GM12878 (cell line): Measurements from ENCODE around the gene KCTD2. TPM values are rescaled to one million over a fixed set of nuclear protein-coding genes. Genes with fewer than 3 reads are reported as not detected.

Source experiments
- ATAC-seq: fragments of 200-7000 bp; cut with Tn5 transposase; 3 replicates; pipeline ENCODE4 v1.9.1; 2020; ENCODE audit warnings: mild to moderate bottlenecking, moderate library complexity
- BruUV-seq: library from RNA; stranded (reverse); fragments of 400-500 nt; replicated peaks from 2 replicates; lab custom pipeline; 2021; lab: Mats Ljungman, UMichigan
- CTCF ChIA-PET: fragments of 300-600 bp; sonication (Branson Sonifier 250); formaldehyde crosslinking; extraction: SDS; loops from one replicate; lab custom pipeline; 2021; ENCODE audit warnings: inconsistent platforms; lab: Yijun Ruan, JAX
- POLR2A ChIA-PET: fragments of 350-600 bp; formaldehyde crosslinking; extraction: SDS; loops from one replicate; lab custom pipeline; 2021; ENCODE audit warnings: inconsistent platforms; lab: Charles Lee
- RAD21 ChIA-PET: fragments of 300-600 bp; sonication (Branson Sonifier 250); formaldehyde crosslinking; loops from one replicate; lab custom pipeline; 2023; ENCODE audit warnings: antibody characterized with exemption; ENCODE audit not compliant: unreplicated experiment; lab: Charles Lee
- SMC1A ChIA-PET: fragments of 300-600 bp; sonication (Branson Sonifier 250); formaldehyde crosslinking; loops from one replicate; lab custom pipeline; 2023; ENCODE audit not compliant: unreplicated experiment, uncharacterized antibody; lab: Charles Lee
- DNase-seq: peaks from one replicate; pipeline ENCODE4 v3.0.0-alpha.2; 2011; ENCODE audit warnings: low read depth, low spot score
- FAIRE-seq: peaks from 3 replicates; lab custom pipeline; 2011; peaks lifted over from hg19 to GRCh38; lab: Jason Lieb, UNC
- H2AFZ ChIP-seq: 2 replicates; pipeline ENCODE4 v1.6.0; 2011; ENCODE audit warnings: low read depth, low read length, control low read depth; ENCODE audit not compliant: control insufficient read depth
- H3K27ac ChIP-seq: 2 replicates; pipeline ENCODE4 v1.5.1; 2011; ENCODE audit warnings: control low read depth; ENCODE audit not compliant: control insufficient read depth, insufficient read depth
- H3K27me3 ChIP-seq, 2 experiments: replicated peaks in 1 of 2; 2 replicates each; pipeline versions ENCODE4 v1.6.0 to v1.6.1; 2011; ENCODE audit warnings: low read length in 1 of 2; ENCODE audit not compliant: control insufficient read depth in 2 of 2, insufficient read depth in 2 of 2
- H3K36me3 ChIP-seq, 2 experiments: 2 replicates each; pipeline ENCODE4 v1.5.1; 2011; ENCODE audit warnings: low read length in 1 of 2; ENCODE audit not compliant: control insufficient read depth in 2 of 2, insufficient read depth in 2 of 2
- H3K4me1 ChIP-seq: 2 replicates; pipeline ENCODE4 v1.6.1; 2011; ENCODE audit warnings: mild to moderate bottlenecking, low read length, moderate library complexity, mixed read lengths; ENCODE audit not compliant: control insufficient read depth, insufficient read depth
- H3K4me2 ChIP-seq: 2 replicates; pipeline ENCODE4 v1.6.0; 2011; ENCODE audit warnings: control low read depth; ENCODE audit not compliant: control insufficient read depth, insufficient read depth
- H3K4me3 ChIP-seq: fragments of 200-600 bp; sonication (generic); 2 replicates; pipeline ENCODE4 v1.5.1; 2016
- H3K79me2 ChIP-seq: 2 replicates; pipeline ENCODE4 v1.6.0; 2011; ENCODE audit warnings: low read length; ENCODE audit not compliant: control insufficient read depth, insufficient read depth
- H3K9ac ChIP-seq: 2 replicates; pipeline ENCODE4 v1.8.0; 2011; ENCODE audit warnings: low read length, control low read depth, mixed read lengths; ENCODE audit not compliant: control insufficient read depth, insufficient read depth
- H3K9me3 ChIP-seq: replicated peaks from 3 replicates; pipeline ENCODE4 v1.5.1; 2011; ENCODE audit warnings: mild to moderate bottlenecking, low read length; ENCODE audit not compliant: control insufficient read depth, insufficient read depth
- H4K20me1 ChIP-seq: 2 replicates; pipeline ENCODE4 v1.6.0; 2011; ENCODE audit not compliant: control insufficient read depth, insufficient read depth
- BACH1 ChIP-seq: fragments of 450-650 bp; IDR thresholded peaks from 2 replicates; pipeline ENCODE4 v1.6.1; 2017; ENCODE audit warnings: mild to moderate bottlenecking, borderline replicate concordance
- CREB1 ChIP-seq: IDR thresholded peaks from 2 replicates; pipeline ENCODE4 v1.6.1; 2012; ENCODE audit warnings: low read depth, mild to moderate bottlenecking, inconsistent platforms
- MEF2B ChIP-seq: fragments of 450-650 bp; IDR thresholded peaks from 2 replicates; pipeline ENCODE4 v1.6.1; 2018; ENCODE audit warnings: mild to moderate bottlenecking, moderate library complexity; ENCODE audit not compliant: partially characterized antibody, poor library complexity, severe bottlenecking
- MTA3 ChIP-seq: IDR thresholded peaks from 2 replicates; pipeline ENCODE4 v1.6.1; 2012; ENCODE audit warnings: low read length, inconsistent platforms, borderline replicate concordance
- ZSCAN29 ChIP-seq: fragments of 450-650 bp; IDR thresholded peaks from 2 replicates; pipeline ENCODE4 v1.6.1; 2017; ENCODE audit warnings: mild to moderate bottlenecking, moderate library complexity
- WGBS: methylation state at CpG from one replicate; pipeline ENCODE4 v1.1.6; 2016; ENCODE audit warnings: low lambda C conversion rate; ENCODE audit not compliant: insufficient replicate concordance, insufficient coverage; ENCODE audit errors: missing lambda C conversion rate; 5-methylcytosine and 5-hydroxymethylcytosine counted together
- in situ Hi-C: fragments of 300-500 bp; cut with MboI; formaldehyde crosslinking; loops from 9 replicates; pipeline ENCODE4 v1.14.3; 2018; ENCODE audit warnings: mixed read lengths
- intact Hi-C: fragments of 100-400 bp; cut with micrococcal nuclease; formaldehyde crosslinking; loops from one replicate; pipeline ENCODE4 v1.14.2; 2022; ENCODE audit not compliant: unreplicated experiment
- polyA plus RNA-seq, 11 experiments: library from polyadenylated mRNA; depleted of rRNA in 4 of 11; unstranded in 6 of 11; stranded (reverse) in 5 of 11; fragments of >200 nt; fragmentation: Nextera tagmentation in 4 of 11; fragmentation: Illumina TruSeq in 1 of 11; extraction: Ambion mirVana in 4 of 11; extraction: Trizol in 1 of 11; gene quantifications; 1 replicate in 1 of 11; 2 replicates in 10 of 11; pipeline versions ENCODE4 v1.2.1 to v1.2.3, GENCODE V29; 2011 to 2016; ENCODE audit warnings: inconsistent platforms in 2 of 11, missing spikeins in 2 of 11, low read depth in 1 of 11
- total RNA-seq, 4 experiments: library from RNA; depleted of rRNA in 3 of 4; stranded (reverse); fragments of >200 nt in 3 of 4; fragmentation: Illumina TruSeq in 1 of 4; extraction: Trizol in 1 of 4; gene quantifications; 2 replicates each; pipeline versions ENCODE4 v1.2.1 to v1.2.3, GENCODE V29; 2013 to 2021
- TF ChIP-seq, protein P1 (sequence below): fragments of 450-650 bp; IDR thresholded peaks from 2 replicates; pipeline ENCODE4 v1.6.1; 2017; ENCODE audit warnings: mild to moderate bottlenecking

Gene KCTD2
- total and polyA plus RNA-seq, 10 of the 15 experiments (the other 5 are each of a cell fraction or from before 2014, with no cell fraction given) = 1.5 to 27.5 (median 13.7) TPM

DNA sequence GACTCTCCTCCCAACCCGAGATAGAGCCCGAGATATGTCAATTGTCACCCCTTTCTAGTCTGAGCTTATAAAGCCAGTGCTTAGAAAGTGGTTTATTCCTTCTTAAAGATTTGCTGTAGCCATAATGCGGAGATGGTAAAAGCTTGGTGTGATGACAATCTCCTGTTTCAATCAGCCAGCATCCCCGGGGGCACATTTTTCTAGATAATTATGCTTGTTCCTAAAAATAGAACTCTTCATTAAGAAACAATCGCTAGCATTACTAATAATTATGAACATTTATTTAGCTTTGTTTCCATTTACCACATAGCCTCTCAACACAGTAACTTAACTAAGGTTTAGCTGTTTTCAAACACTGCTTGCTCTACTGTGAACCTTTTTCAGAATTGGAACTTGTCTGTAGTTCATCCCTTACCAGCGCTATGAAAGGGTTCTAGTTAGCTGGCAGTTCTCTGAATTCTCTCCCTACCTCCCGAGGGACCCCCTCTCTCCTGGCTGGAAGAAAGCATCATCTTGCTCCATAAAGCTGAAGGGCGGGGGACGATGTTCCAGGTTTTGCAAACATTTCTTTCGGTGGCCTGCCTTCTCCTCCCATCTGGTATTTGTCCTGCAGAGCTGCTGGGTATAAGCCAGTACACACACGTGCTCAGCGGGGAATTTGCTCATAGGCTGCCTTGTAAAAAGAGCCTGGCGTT lies 35.5 kb upstream of the KCTD2 start:
- no peak overlapping the region for H3K9ac ChIP-seq
- SMC1A ChIA-PET = interaction anchor here (0.5 to 4.8 kb wide), 15 partner anchors 8 to 401 kb away, joined by 3 to 23 read pairs (median 4); no protein-coding TSS in a partner anchor
- 82% methylated on average over 13 of the region's 13 CpGs for WGBS

More for the DNA sequence above, 35.5 kb upstream of the KCTD2 start:
- ChIA-PET POLR2A (interaction anchor here (0.5 to 3.5 kb wide), 11 partner anchors 14 to 1842 kb away, joined by 3 to 11 read pairs (median 4); partner anchors contain the start of genes ARMC7 and FDXR), CTCF (interaction anchor here (0.6 to 3.9 kb wide), 19 partner anchors 12 to 809 kb away, joined by 3 to 64 read pairs (median 4); partner anchors contain the start of genes MIF4GD and SLC16A5), RAD21 (interaction anchor here (0.5 to 5.4 kb wide), 7 partner anchors 21 to 278 kb away, joined by 3 to 35 read pairs (median 4); partner anchors contain the start of gene SLC25A19)
- Histone ChIP-seq H3K4me2 (peak overlapping the region; percentile 84; the same call in 1 of the 2 replicates), H4K20me1 (no peaks in the 10 kb centered on the region), H3K36me3 (no peaks in the 10 kb centered on the region), H3K4me1 (peaks cover 8% of the 10 kb centered on the region), H3K27me3 (no peaks in the 10 kb centered on the region; a peak in 1 of 4 replicates), H3K4me3 (no peak overlapping the region), H3K79me2 (peaks cover 14% of the 10 kb centered on the region), H3K9me3 (no peaks in the 10 kb centered on the region), H3K27ac (no peak overlapping the region), H2AFZ (peak overlapping the region; percentile 92)
- TF ChIP-seq MEF2B = no peak
- TF ChIP-seq CREB1 = no peak
- no peak for TF ChIP-seq BACH1
- TF ChIP-seq ZSCAN29 = no peak
- TF ChIP-seq MTA3 = no peak
- TF ChIP-seq, protein P1, sequence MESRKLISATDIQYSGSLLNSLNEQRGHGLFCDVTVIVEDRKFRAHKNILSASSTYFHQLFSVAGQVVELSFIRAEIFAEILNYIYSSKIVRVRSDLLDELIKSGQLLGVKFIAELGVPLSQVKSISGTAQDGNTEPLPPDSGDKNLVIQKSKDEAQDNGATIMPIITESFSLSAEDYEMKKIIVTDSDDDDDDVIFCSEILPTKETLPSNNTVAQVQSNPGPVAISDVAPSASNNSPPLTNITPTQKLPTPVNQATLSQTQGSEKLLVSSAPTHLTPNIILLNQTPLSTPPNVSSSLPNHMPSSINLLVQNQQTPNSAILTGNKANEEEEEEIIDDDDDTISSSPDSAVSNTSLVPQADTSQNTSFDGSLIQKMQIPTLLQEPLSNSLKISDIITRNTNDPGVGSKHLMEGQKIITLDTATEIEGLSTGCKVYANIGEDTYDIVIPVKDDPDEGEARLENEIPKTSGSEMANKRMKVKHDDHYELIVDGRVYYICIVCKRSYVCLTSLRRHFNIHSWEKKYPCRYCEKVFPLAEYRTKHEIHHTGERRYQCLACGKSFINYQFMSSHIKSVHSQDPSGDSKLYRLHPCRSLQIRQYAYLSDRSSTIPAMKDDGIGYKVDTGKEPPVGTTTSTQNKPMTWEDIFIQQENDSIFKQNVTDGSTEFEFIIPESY = no peak
- DNase-seq (no peak), FAIRE-seq (no peak), ATAC-seq (no peak)
- in situ Hi-C loops = no loop called here
- intact Hi-C loops = no loop called here
- BruUV-seq = no TSS peak
